WTC11 (cell line): ENCODE measurements around the gene RELCH. TPM values are rescaled to one million over a fixed set of nuclear protein-coding genes. Genes with fewer than 3 reads are reported as not detected.

Experiments used
- ARID4B ChIP-seq: sonication (generic); formaldehyde crosslinking; IDR thresholded peaks from 2 replicates; pipeline ENCODE4 v1.8.0; 2023; ENCODE audit warnings: missing genetic modification reagents, mild to moderate bottlenecking, borderline replicate concordance
- CBFB ChIP-seq: sonication (generic); formaldehyde crosslinking; IDR thresholded peaks from 2 replicates; pipeline ENCODE4 v1.8.1; 2022; ENCODE audit warnings: mild to moderate bottlenecking, low read depth, missing genetic modification reagents
- CREB1 ChIP-seq: sonication (generic); formaldehyde crosslinking; IDR thresholded peaks from 2 replicates; pipeline ENCODE4 v1.8.0; 2023; ENCODE audit warnings: mild to moderate bottlenecking, missing genetic modification reagents
- CTCF ChIP-seq: fragments of 200-600 bp; IDR thresholded peaks from 2 replicates; pipeline ENCODE4 v1.8.0; 2022; ENCODE audit warnings: antibody characterized with exemption
- E2F4 ChIP-seq: sonication (generic); formaldehyde crosslinking; IDR thresholded peaks from 2 replicates; pipeline ENCODE4 v1.8.1; 2022; ENCODE audit warnings: low read depth, mild to moderate bottlenecking, moderate library complexity, missing genetic modification reagents, borderline replicate concordance
- ESRRA ChIP-seq: sonication (generic); formaldehyde crosslinking; IDR thresholded peaks from 2 replicates; pipeline ENCODE4 v1.8.1; 2022; ENCODE audit warnings: mild to moderate bottlenecking, missing genetic modification reagents, borderline replicate concordance
- ETV6 ChIP-seq: sonication (generic); formaldehyde crosslinking; IDR thresholded peaks from 2 replicates; pipeline ENCODE4 v1.8.1; 2022; ENCODE audit warnings: mild to moderate bottlenecking, missing genetic modification reagents
- FOXJ3 ChIP-seq: sonication (generic); formaldehyde crosslinking; IDR thresholded peaks from 2 replicates; pipeline ENCODE4 v1.9.0; 2021; ENCODE audit warnings: missing genetic modification reagents, mild to moderate bottlenecking, borderline replicate concordance
- FOXK1 ChIP-seq: sonication (generic); formaldehyde crosslinking; IDR thresholded peaks from 2 replicates; pipeline ENCODE4 v1.8.0; 2022; ENCODE audit warnings: mild to moderate bottlenecking, moderate library complexity, missing genetic modification reagents
- FOXP4 ChIP-seq: sonication (generic); formaldehyde crosslinking; IDR thresholded peaks from 2 replicates; pipeline ENCODE4 v1.8.0; 2022; ENCODE audit warnings: mild to moderate bottlenecking, missing genetic modification reagents
- GRHL2 ChIP-seq: fragments of 250-450 bp; sonication (Bioruptor Pico); IDR thresholded peaks from 2 replicates; pipeline ENCODE4 v1.8.0; 2022; ENCODE audit warnings: mild to moderate bottlenecking, moderate library complexity; ENCODE audit not compliant: insufficient replicate concordance, severe bottlenecking
- MYBL2 ChIP-seq: sonication (generic); formaldehyde crosslinking; IDR thresholded peaks from 2 replicates; pipeline ENCODE4 v1.8.1; 2023; ENCODE audit warnings: mild to moderate bottlenecking, moderate library complexity, missing genetic modification reagents
- NR2C2 ChIP-seq: sonication (generic); formaldehyde crosslinking; IDR thresholded peaks from 2 replicates; pipeline ENCODE4 v1.8.0; 2022; ENCODE audit warnings: mild to moderate bottlenecking, missing genetic modification reagents
- NR3C1 ChIP-seq: sonication (generic); formaldehyde crosslinking; conservative IDR thresholded peaks from 2 replicates; pipeline ENCODE4 v1.8.1; 2023; ENCODE audit warnings: low read depth, mild to moderate bottlenecking, missing genetic modification reagents
- PREB ChIP-seq: sonication (generic); formaldehyde crosslinking; IDR thresholded peaks from 2 replicates; pipeline ENCODE4 v1.8.1; 2022; ENCODE audit warnings: mild to moderate bottlenecking, missing genetic modification reagents, moderate library complexity, borderline replicate concordance
- RORB ChIP-seq: fragments of 250-450 bp; sonication (Bioruptor Pico); IDR thresholded peaks from 2 replicates; pipeline ENCODE4 v1.9.0; 2021; ENCODE audit warnings: mild to moderate bottlenecking
- STAT6 ChIP-seq: sonication (generic); formaldehyde crosslinking; conservative IDR thresholded peaks from 2 replicates; pipeline ENCODE4 v1.8.1; 2023; ENCODE audit warnings: mild to moderate bottlenecking, low read depth, missing genetic modification reagents, moderate library complexity
- TP53 ChIP-seq: sonication (generic); formaldehyde crosslinking; IDR thresholded peaks from 2 replicates; pipeline ENCODE4 v1.8.1; 2023; ENCODE audit warnings: mild to moderate bottlenecking, missing genetic modification reagents
- ZNF232 ChIP-seq: sonication (generic); formaldehyde crosslinking; IDR thresholded peaks from 2 replicates; pipeline ENCODE4 v1.8.0; 2022; ENCODE audit warnings: mild to moderate bottlenecking, missing genetic modification reagents
- ZNF281 ChIP-seq: sonication (generic); formaldehyde crosslinking; IDR thresholded peaks from 2 replicates; pipeline ENCODE4 v1.8.0; 2023; ENCODE audit warnings: mild to moderate bottlenecking, missing genetic modification reagents
- ZNF671 ChIP-seq: fragments of 250-450 bp; sonication (Bioruptor Pico); IDR thresholded peaks from 2 replicates; pipeline ENCODE4 v1.8.0; 2021; ENCODE audit warnings: mild to moderate bottlenecking
- ZSCAN18 ChIP-seq: fragments of 250-450 bp; sonication (Bioruptor Pico); IDR thresholded peaks from 2 replicates; pipeline ENCODE4 v2.1.2; 2022; ENCODE audit warnings: mild to moderate bottlenecking, moderate library complexity
- total RNA-seq: library from RNA; stranded (reverse); gene quantifications from 3 replicates; pipeline ENCODE4 v1.2.3, GENCODE V29; 2021

The RELCH gene
- total RNA-seq, 1 experiment from 2014 or later, result 30.2 TPM

- no peak for TF ChIP-seq CBFB (CRISPR knock-in tag)
- TF ChIP-seq CTCF, result no peak
- no peak for TF ChIP-seq GRHL2 (CRISPR knock-in tag)
- no peak for TF ChIP-seq ZNF281 (CRISPR knock-in tag)
- no peak for TF ChIP-seq ZNF671
- no peak for TF ChIP-seq E2F4
- TF ChIP-seq CREB1 (CRISPR knock-in tag), result no peak
- no peak for TF ChIP-seq ZSCAN18
- no peak for TF ChIP-seq NR3C1
- TF ChIP-seq FOXK1 (CRISPR knock-in tag), result no peak; the same call in 1 of the 2 replicates
- TF ChIP-seq PREB, result no peak
- no peak for TF ChIP-seq MYBL2 (CRISPR knock-in tag)
- TF ChIP-seq ETV6, result no peak
- no peak for TF ChIP-seq RORB (CRISPR knock-in tag)
- no peak for TF ChIP-seq TP53
- TF ChIP-seq ESRRA (CRISPR knock-in tag), result no peak
- TF ChIP-seq ARID4B (CRISPR knock-in tag), result peak; percentile 82; the same call in 1 of the 2 replicates
- peak; percentile 85; the same call in 1 of the 2 replicates for TF ChIP-seq FOXP4 (CRISPR knock-in tag)
- no peak for TF ChIP-seq NR2C2 (CRISPR knock-in tag)
- no peak for TF ChIP-seq STAT6 (CRISPR knock-in tag)
- no peak for TF ChIP-seq FOXJ3
- 0 out of 2 replicates have a peak, but pooled peaks have one; percentile 62 for TF ChIP-seq ZNF232 (CRISPR knock-in tag)
These were observed 619 bp upstream of the RELCH start (continued) for GRCh38 chr18:62186499-62186773.
